HPDE6-E6E7 (cell line): ENCODE measurements around the gene CBX6.

Source experiments
- DNase-seq: peaks from one replicate; pipeline ENCODE4 v3.0.0; 2011; ENCODE audit warnings: missing footprints; ENCODE audit errors: extremely low spot score

The CBX6 gene

GRCh38 chr22:38873469-38874411, 1.7 kb upstream of the CBX6 start:
- peak; percentile 67 for DNase-seq

DNA sequence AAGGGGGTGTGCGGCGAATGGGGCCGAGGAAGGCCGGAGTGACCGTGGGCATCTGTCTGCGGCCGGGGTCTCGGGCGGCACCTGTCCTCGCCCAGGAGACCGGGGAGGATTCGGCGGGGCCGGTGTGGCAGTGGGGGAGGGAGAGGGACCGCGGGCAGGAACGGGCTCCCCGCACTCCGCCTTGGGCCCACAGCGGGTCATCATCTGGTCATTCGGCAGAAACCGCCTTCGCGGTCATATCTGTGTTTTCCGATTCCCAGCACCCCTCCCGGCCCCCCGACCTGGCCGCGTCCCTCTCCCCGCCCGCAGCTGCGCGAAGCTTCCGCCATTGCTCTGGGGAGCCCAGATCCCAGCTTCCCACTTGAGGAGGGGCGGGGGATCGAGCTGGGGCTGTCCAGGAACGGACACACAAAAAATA, 824 bp upstream of the CBX6 start:
- no peak for DNase-seq

DNA sequence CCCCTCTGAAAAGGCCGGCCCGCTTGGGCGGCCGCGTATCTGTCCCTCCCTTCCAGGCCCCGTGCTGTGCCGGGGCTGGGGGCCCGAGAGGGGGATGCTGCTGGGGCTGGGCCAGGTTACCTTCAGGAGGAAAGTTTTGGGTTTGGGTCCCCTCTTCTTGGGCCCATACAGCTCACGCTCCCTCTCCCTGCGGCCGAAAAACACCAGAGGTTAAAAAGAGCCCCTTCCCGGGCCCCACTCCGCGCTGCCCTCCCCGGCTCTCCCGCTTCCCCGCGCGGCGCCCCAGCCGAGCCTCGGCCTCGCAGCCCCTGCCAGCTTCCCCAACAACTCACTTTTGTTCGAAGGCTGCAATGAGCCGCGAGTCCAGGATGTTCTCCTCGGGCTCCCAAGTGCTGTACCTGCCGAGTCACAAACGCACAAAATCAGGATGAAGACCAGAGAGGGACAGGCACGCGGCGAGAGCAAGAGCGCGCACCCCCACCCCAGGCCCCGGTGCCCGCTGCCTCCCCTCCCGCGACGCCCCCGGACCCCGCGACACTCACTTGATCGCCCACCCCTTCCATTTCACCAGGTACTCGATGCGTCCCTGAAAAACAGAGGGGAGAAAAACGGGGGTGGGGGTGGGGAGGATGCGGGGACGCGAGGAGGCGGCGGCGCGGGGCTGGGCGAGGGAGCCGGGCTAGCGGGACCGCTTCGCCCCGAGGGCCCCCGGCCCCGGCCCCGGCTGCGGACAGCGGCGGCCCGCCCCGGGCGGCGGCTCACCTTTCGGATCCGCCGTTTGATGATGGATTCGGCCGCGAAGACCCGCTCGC, 450 bp downstream of the CBX6 start:
- DNase-seq, result no peak

- DNase-seq, result no peak
These were observed 1.1 kb downstream of the CBX6 start for GRCh38 chr22:38870791-38871359.

- peak; percentile 60 for DNase-seq
These were observed 1.7 kb downstream of the CBX6 start for GRCh38 chr22:38870312-38870741.

DNA sequence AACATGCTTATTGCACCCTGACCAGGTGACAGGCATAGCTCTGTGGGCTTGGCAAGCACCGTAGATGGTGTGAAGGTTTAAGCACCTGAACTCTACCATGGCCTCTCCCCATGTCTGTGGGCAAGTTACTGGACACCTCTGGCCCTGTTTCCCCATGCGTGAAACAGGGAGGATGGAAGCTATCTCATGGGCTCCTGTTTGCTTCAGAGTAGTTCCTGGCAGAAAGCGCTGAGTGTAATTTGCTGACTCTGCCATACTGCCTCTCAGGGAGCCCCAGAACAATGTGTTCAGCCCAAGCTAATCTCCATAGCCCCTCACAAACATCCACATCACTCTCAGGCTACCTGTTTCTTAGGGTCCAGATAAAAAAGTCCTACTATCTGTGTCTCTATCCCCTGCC, 2.4 kb downstream of the CBX6 start:
- DNase-seq, result no peak

GRCh38 chr22:38868886-38869381, 3.1 kb downstream of the CBX6 start:
- DNase-seq, result peak; percentile 61

- DNase-seq, result no peak
These were observed 3.7 kb downstream of the CBX6 start for GRCh38 chr22:38868286-38868721.

- no peak for DNase-seq
These were observed 4.3 kb downstream of the CBX6 start for GRCh38 chr22:38867471-38868285.

GRCh38 chr22:38867124-38867455, 4.9 kb downstream of the CBX6 start:
- no peak for DNase-seq

DNA sequence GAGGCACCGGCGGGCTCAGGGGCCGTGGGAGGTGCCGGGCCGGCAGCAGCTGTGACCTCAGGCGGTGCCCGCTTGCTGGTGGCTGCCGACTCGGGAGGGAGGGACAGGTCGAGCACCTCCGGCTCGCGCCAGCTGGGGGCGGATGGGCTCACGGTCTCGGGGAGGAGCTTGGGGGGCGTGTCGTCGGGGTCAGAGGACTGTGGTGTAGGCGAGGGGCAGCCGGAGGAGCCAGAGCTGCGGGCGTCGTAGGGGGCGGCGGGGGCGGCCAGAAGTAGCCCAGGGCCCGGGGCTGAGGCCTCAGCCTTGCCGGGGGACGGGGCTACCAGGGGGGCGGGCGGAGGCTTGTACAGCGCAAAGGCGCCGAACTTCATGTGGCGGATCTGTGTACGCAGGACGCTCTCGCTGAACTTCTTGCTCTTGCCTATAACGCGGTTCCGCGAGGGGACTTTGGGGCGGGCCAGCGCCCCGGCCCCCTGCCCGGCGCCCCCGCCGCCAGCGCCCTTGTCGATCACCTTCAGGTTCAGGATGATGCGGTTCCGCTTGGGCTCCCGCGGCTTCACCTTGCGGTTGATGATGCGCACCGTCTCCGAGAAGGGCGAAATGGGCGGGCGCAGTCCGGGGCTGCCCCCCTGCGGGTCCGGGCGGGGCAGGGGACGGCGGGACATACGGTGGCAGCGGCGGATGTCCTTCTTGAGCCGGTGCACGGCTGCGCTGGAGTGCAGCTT, 5.5 kb downstream of the CBX6 start:
- DNase-seq, result no peak

- DNase-seq, result no peak
These were observed 6.0 kb downstream of the CBX6 start for GRCh38 chr22:38866024-38866398.

GRCh38 chr22:38865201-38866023, 6.6 kb downstream of the CBX6 start:
- DNase-seq, result no peak

GRCh38 chr22:38864361-38865191, 7.4 kb downstream of the CBX6 start:
- DNase-seq, result no peak

GRCh38 chr22:38863531-38864131, 8.4 kb downstream of the CBX6 start:
- no peak for DNase-seq

GRCh38 chr22:38862375-38863329, 9.4 kb downstream of the CBX6 start:
- no peak for DNase-seq

GRCh38 chr22:38861927-38862326, 10.1 kb downstream of the CBX6 start:
- no peak for DNase-seq
